SK-N-MC (cell line): ENCODE data around the gene RHEX.
"Not testable (repeated sequence)": the region's sequence is repeated elsewhere in the genome, so short reads cannot be mapped to it uniquely, and the experiment has no call there.

Source experiments
- DNase-seq: peaks from one replicate; pipeline ENCODE4 v3.0.0-alpha.2; 2011; ENCODE audit warnings: low read depth, low spot score
- H3K27ac ChIP-seq: fragments of 200-600 bp; sonication (generic); 2 replicates; pipeline ENCODE4 v1.5.1; 2016; ENCODE audit warnings: mixed run types
- H3K36me3 ChIP-seq: fragments of 200-600 bp; sonication (generic); 2 replicates; pipeline ENCODE4 v1.6.1; 2017; ENCODE audit warnings: antibody characterized with exemption, low read length, mixed read lengths; ENCODE audit not compliant: insufficient read depth
- H3K4me3 ChIP-seq: fragments of 200-600 bp; sonication (generic); 2 replicates; pipeline ENCODE4 v1.5.1; 2016
- H3K9ac ChIP-seq: fragments of 200-600 bp; sonication (generic); 2 replicates; pipeline ENCODE4 v1.8.0; 2017; ENCODE audit warnings: mixed run types, mixed read lengths; ENCODE audit not compliant: insufficient read length
- H3K9me3 ChIP-seq: fragments of 200-600 bp; sonication (generic); 2 replicates; pipeline ENCODE4 v1.6.1; 2017; ENCODE audit warnings: low read depth, mild to moderate bottlenecking, antibody characterized with exemption, low read length, moderate library complexity, mixed read lengths
- EZH2 ChIP-seq: fragments of 200-600 bp; sonication (generic); IDR thresholded peaks from one replicate; pipeline ENCODE4 v1.6.1; 2017; ENCODE audit warnings: antibody characterized with exemption
- FOXP2 ChIP-seq: optimal IDR thresholded peaks from 2 replicates; pipeline ENCODE3; 2011; ENCODE audit warnings: mild to moderate bottlenecking, moderate library complexity; ENCODE audit not compliant: insufficient read depth; ENCODE audit errors: extremely low read length, control extremely low read depth
- POLR2AphosphoS5 ChIP-seq: IDR thresholded peaks from 2 replicates; pipeline ENCODE4 v1.6.1; 2012; ENCODE audit warnings: mild to moderate bottlenecking, low read depth, low read length, borderline replicate concordance

The RHEX gene, protein sequence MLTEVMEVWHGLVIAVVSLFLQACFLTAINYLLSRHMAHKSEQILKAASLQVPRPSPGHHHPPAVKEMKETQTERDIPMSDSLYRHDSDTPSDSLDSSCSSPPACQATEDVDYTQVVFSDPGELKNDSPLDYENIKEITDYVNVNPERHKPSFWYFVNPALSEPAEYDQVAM

GRCh38 chr1:206052919-206053610 lies at the start of gene RHEX:
Gene RHEX (plus strand): TSS chr1:206053173. CDS start chr1:206097829, 44,656 bp downstream.
- not testable (repeated sequence) for H3K36me3 ChIP-seq, H3K9ac ChIP-seq, H3K4me3 ChIP-seq, H3K9me3 ChIP-seq, H3K27ac ChIP-seq, DNase-seq

DNA sequence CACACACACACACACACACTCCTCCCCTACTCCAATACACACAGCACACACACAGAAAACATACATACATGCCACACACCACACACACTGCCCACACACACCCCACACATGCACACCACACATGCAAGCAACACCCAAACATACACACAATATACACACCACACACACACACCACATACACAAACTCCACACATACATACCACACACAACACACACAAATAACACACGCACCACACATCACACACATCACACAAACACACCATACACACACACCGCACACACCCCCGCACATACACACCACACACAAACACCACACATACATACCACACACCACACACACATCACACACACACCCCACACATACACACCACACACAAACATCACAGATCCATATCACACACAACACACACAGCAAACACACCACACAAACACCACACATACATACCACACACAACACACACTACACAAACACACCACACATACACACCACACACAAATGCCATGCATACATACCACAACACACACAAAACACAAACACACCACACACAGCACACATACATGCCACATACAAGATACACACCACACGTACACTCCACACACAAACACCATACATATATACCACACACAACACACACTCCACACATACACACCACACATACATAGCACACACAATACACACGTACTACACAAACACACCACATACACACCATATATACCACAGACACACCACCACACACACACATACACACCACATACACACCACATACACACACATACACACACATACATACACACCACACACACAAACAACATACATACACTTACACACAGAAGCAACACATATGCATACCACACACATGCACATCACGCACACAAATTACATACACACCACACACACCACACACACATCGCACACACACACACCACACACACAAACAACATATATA lies 48.8 kb upstream of the RHEX start:
- TF ChIP-seq EZH2, result no peak
- TF ChIP-seq FOXP2, result no peak
- no peak for TF ChIP-seq POLR2AphosphoS5
- H3K9me3 ChIP-seq, result no peaks in the 10 kb centered on the region
- no peak for DNase-seq
- no peak overlapping the region for H3K27ac ChIP-seq
- no peaks in the 10 kb centered on the region for H3K36me3 ChIP-seq
- no peak overlapping the region for H3K9ac ChIP-seq
- no peak overlapping the region for H3K4me3 ChIP-seq

DNA sequence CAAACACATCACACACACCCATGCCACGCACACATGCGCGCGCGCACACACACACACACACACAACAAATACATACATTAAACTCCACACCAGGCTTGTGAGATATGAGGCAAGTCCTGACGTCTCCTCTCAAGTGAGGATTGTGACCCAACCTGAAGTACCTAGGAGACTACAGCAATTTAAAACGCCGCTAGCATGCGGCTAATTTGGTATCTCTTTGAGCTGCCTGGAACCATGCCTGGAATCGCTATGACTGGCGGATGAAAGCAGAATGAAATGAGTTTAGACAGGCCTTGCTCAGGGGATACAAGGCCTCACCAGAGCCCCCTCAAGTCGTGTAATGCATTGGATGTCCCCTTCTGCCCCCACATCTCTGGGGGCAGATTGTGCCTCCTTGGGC lies 48.1 kb upstream of the RHEX start:
- Histone ChIP-seq H3K9me3 (no peaks in the 10 kb centered on the region), H3K27ac (no peak overlapping the region), H3K36me3 (no peaks in the 10 kb centered on the region), H3K4me3 (no peak overlapping the region), H3K9ac (no peak overlapping the region)
- no peak for DNase-seq
- TF ChIP-seq EZH2 (no peak), FOXP2 (no peak), POLR2AphosphoS5 (no peak)

DNA sequence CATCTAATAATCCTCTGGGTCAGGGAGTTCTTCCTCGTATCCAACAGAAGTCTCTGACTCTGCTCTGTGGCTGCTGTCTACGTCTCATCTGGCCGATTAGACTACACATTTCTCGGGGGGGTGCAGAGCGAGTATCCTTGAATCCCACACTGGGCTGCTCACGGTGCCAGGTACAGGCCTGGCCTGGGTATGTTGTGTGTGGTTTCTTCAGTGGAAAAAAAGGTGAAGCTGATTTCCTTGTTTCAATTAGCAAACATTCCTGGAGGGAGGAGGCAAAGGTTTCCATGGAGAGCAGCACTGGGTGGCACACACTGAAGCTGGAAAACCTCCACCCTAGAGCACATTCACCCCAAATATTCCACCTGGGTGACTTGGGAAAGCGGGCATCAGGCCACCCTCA lies 47.7 kb upstream of the RHEX start:
- H3K9ac ChIP-seq, result no peak overlapping the region
- no peak for DNase-seq
- no peak overlapping the region for H3K4me3 ChIP-seq
- no peak for TF ChIP-seq POLR2AphosphoS5
- TF ChIP-seq EZH2, result no peak
- no peak for TF ChIP-seq FOXP2
- no peak overlapping the region for H3K27ac ChIP-seq
- no peaks in the 10 kb centered on the region for H3K36me3 ChIP-seq
- no peaks in the 10 kb centered on the region for H3K9me3 ChIP-seq

GRCh38 chr1:206005778-206006180 lies 47.2 kb upstream of the RHEX start:
- Histone ChIP-seq H3K4me3 (no peak overlapping the region), H3K9me3 (no peaks in the 10 kb centered on the region), H3K27ac (no peak overlapping the region), H3K9ac (no peak overlapping the region), H3K36me3 (no peaks in the 10 kb centered on the region)
- no peak for DNase-seq
- TF ChIP-seq EZH2 (no peak), POLR2AphosphoS5 (no peak), FOXP2 (no peak)

- Histone ChIP-seq H3K9ac (no peak overlapping the region), H3K27ac (no peak overlapping the region), H3K9me3 (no peaks in the 10 kb centered on the region), H3K4me3 (no peak overlapping the region), H3K36me3 (no peaks in the 10 kb centered on the region)
- no peak for TF ChIP-seq EZH2
- no peak for TF ChIP-seq POLR2AphosphoS5
- no peak for TF ChIP-seq FOXP2
- no peak for DNase-seq
These were observed 46.0 kb upstream of the RHEX start for GRCh38 chr1:206006946-206007345.

- Histone ChIP-seq H3K27ac (no peak overlapping the region), H3K36me3 (no peaks in the 10 kb centered on the region), H3K4me3 (no peak overlapping the region), H3K9me3 (no peaks in the 10 kb centered on the region), H3K9ac (no peak overlapping the region)
- no peak for DNase-seq
- no peak for TF ChIP-seq POLR2AphosphoS5
- no peak for TF ChIP-seq FOXP2
- no peak for TF ChIP-seq EZH2
These were observed 42.9 kb upstream of the RHEX start for GRCh38 chr1:206010060-206010459.

DNA sequence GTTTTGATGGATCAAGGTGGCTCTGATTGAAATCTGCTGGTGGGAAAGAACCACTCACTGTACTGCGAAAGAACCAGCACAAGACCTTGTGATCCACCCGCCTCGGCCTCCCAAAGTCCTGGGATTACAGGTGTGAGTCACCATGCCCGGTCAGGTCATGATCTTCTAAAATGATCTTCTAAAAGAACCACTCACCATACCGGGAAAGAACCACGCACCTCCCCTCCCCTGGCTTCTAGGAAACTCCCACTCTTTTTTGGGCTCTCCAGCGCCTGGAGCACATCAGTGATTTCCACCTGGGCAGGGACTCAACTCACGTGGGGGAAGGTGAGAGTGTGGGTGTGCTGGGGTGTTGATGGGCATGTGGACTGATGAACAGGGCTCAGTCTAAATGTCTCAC lies 41.9 kb upstream of the RHEX start:
- no peaks in the 10 kb centered on the region for H3K36me3 ChIP-seq
- no peak overlapping the region for H3K4me3 ChIP-seq
- H3K9me3 ChIP-seq, result no peaks in the 10 kb centered on the region
- no peak overlapping the region for H3K27ac ChIP-seq
- no peak overlapping the region for H3K9ac ChIP-seq
- DNase-seq, result no peak
- no peak for TF ChIP-seq EZH2
- TF ChIP-seq FOXP2, result no peak
- no peak for TF ChIP-seq POLR2AphosphoS5
